SKM-1 (cell line): ENCODE measurements around the gene ALLC.

Experiments
- DNase-seq: peaks from one replicate; lab custom pipeline; 2025; ENCODE audit not compliant: unreplicated experiment; lab: John Stamatoyannopoulos, UW

The ALLC gene

GRCh38 chr2:3743951-3744555 is 86.1 kb downstream of the ALLC start:
- DNase-seq = no peak

- no peak for DNase-seq
Measured at GRCh38 chr2:3745920-3746319, 87.9 kb downstream of the ALLC start.

- no peak for DNase-seq
Measured at GRCh38 chr2:3747032-3747654, 89.1 kb downstream of the ALLC start.

GRCh38 chr2:3747826-3748225 is 89.8 kb downstream of the ALLC start:
- DNase-seq = no peak

GRCh38 chr2:3749201-3749600 is 91.2 kb downstream of the ALLC start:
- DNase-seq = no peak

GRCh38 chr2:3751251-3751650 is 93.3 kb downstream of the ALLC start:
- no peak for DNase-seq

GRCh38 chr2:3751806-3752205 is 93.8 kb downstream of the ALLC start:
- no peak for DNase-seq
